Cortex of kidney (tissue), 1 donor: Measurements from ENCODE around the gene TUBA3E.
"Not testable (repeated sequence)": the region's sequence is repeated elsewhere in the genome, so short reads cannot be mapped to it uniquely, and the experiment has no call there.

Source experiments
- DNase-seq: peaks from one replicate; lab custom pipeline; 2025; lab: John Stamatoyannopoulos, UW

Gene TUBA3E

DNA sequence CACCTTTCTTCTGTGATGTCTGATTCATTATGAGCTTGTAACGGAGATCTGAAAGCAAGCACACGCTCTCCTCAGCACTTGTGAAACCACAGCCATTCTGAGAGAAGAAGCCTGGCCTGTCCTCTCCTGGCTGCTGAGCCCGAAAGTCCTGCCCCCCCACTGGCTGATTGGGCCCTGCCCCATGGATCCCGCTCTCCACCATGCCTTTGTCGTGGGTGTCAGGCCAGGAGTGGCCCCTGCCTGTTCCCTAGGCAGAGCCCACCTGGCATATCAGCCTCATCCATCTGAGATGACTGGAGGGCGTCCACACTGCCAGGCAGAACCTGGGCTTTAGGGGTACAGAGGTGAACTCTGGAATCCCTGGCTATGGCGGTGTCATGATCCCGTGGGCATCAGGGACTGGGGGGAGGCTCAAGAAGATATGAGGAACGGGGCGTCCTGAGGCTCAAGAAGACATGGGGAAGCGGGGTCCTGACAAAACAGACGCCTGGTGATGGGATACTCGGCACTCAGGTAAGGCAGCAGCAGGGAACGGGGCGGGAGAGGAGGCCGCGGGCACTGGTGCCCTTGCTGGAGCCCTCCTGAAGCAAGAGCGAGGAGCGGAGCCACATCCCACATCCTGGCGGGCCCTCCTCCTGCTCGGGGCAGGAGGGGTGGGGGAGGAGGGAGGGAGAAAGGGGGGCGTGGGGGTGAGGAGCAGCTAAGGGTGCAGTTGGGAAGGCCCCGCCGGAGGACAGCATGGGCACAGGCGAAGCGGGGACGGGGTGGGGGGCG is 54.8 kb downstream of the TUBA3E start:
- not testable (repeated sequence) for DNase-seq

DNA sequence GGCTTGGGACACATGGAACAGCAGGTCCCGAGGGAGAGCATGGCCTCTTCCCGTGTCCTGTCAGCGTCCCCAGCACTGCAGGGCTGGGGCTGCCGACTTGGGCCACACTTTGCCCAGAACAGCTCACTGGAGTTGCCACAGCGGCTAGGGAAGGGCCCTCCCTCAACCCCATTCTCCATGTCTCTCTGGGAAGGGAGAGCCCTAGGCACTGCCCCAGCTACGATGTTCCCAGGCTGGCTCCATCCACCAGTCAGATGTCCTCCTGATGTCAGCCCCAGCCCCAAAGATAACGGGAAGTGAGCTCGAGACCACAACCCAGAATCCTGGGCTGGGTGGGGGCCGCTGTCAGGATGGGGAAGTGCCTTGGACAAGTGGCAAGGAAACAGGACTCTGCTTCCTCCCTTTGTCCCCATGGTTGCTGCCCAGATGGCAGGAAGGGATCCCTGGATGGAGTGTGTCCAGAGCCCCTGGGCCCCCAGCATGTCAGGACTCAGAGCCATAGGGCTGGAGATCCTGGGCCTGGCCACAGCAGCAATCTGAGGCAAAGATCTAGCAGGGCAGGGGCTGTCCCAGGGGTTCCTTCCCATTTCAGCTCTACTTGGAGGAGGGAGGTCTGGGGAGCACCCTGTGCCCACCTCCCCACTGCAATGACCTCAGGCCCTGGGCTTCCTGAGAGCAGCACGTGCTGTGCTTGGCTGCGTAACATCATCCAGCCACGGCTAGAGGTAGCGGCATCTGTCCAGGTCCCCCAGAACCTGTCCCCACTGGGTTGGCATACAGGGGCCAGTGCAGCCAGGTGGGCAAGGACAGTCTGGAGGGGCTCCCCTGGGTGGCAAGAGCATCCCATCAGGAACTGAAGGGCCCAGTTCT is 55.6 kb downstream of the TUBA3E start:
- DNase-seq: not testable (repeated sequence)
